PC-3 (cell line): ENCODE measurements around the gene PCYT1B. TPM values are rescaled to one million over a fixed set of nuclear protein-coding genes. Genes with fewer than 3 reads are reported as not detected.

ENCODE experiments used
- ATAC-seq: fragments of 200-7000 bp; cut with Tn5 transposase; 2 replicates; pipeline ENCODE4 v1.9.1; 2020; ENCODE audit warnings: mild to moderate bottlenecking, moderate library complexity
- BruUV-seq: library from RNA; stranded (reverse); fragments of 400-500 nt; replicated peaks from 2 replicates; lab custom pipeline; 2021; lab: Mats Ljungman, UMichigan
- CTCF ChIA-PET: fragments of 300-600 bp; sonication (Branson Sonifier 250); formaldehyde crosslinking; loops from one replicate; lab custom pipeline; 2022; ENCODE audit warnings: antibody characterized with exemption; lab: Charles Lee
- POLR2A ChIA-PET: fragments of 300-600 bp; sonication (Branson Sonifier 250); formaldehyde crosslinking; loops from one replicate; lab custom pipeline; 2022; ENCODE audit warnings: antibody characterized with exemption; ENCODE audit not compliant: unreplicated experiment; lab: Charles Lee
- DNase-seq: peaks from one replicate; pipeline ENCODE4 v3.0.0-alpha.2; 2015
- H2AFZ ChIP-seq: fragments of 300-600 bp; sonication (generic); 2 replicates; pipeline ENCODE4 v1.6.0; 2016; ENCODE audit warnings: antibody characterized with exemption, low read length
- H3F3A ChIP-seq: fragments of 300-600 bp; sonication (generic); one replicate; pipeline ENCODE4 v1.6.0; 2017; ENCODE audit warnings: antibody characterized with exemption, low read length, control low read depth, mild to moderate bottlenecking; ENCODE audit not compliant: unreplicated experiment
- H3K27ac ChIP-seq: fragments of 300-600 bp; sonication (generic); 2 replicates; pipeline ENCODE4 v1.5.1; 2016; ENCODE audit warnings: mild to moderate bottlenecking, low read length
- H3K27me3 ChIP-seq: fragments of 300-600 bp; sonication (generic); 2 replicates; pipeline ENCODE4 v1.6.1; 2016; ENCODE audit warnings: low read length, mixed read lengths
- H3K36me3 ChIP-seq: fragments of 300-600 bp; sonication (generic); 2 replicates; pipeline ENCODE4 v1.6.1; 2016; ENCODE audit warnings: low read depth, mixed run types, low read length, mixed read lengths
- H3K4me1 ChIP-seq: fragments of 300-600 bp; sonication (generic); 2 replicates; pipeline ENCODE4 v1.5.1; 2016; ENCODE audit warnings: low read length; ENCODE audit not compliant: insufficient read depth
- H3K4me2 ChIP-seq: fragments of 300-600 bp; sonication (generic); 2 replicates; pipeline ENCODE4 v1.6.0; 2016; ENCODE audit warnings: low read length
- H3K4me3 ChIP-seq: fragments of 300-600 bp; sonication (generic); 2 replicates; pipeline ENCODE4 v1.5.1; 2016; ENCODE audit warnings: mild to moderate bottlenecking, low read length, mixed read lengths
- H3K79me2 ChIP-seq: fragments of 300-600 bp; sonication (generic); 2 replicates; pipeline ENCODE4 v1.6.1; 2017; ENCODE audit warnings: low read length, mixed read lengths
- H3K9ac ChIP-seq: fragments of 300-600 bp; sonication (generic); 2 replicates; pipeline ENCODE4 v1.6.0; 2016; ENCODE audit warnings: mild to moderate bottlenecking, low read length
- H3K9me2 ChIP-seq: fragments of 300-600 bp; sonication (generic); replicated peaks from 2 replicates; pipeline ENCODE4 v1.6.1; 2016; ENCODE audit warnings: mixed run types, low read length, mixed read lengths
- H3K9me3 ChIP-seq: fragments of 300-600 bp; sonication (generic); 2 replicates; pipeline ENCODE4 v1.6.1; 2016; ENCODE audit warnings: low read length, mixed read lengths
- H4K20me1 ChIP-seq: fragments of 300-600 bp; sonication (generic); 2 replicates; pipeline ENCODE4 v1.6.1; 2016; ENCODE audit warnings: low read length, mixed read lengths
- EZH2 ChIP-seq: fragments of 300-600 bp; sonication (generic); IDR thresholded peaks from one replicate; pipeline ENCODE4 v1.6.1; 2017; ENCODE audit warnings: antibody characterized with exemption, mild to moderate bottlenecking, low read length; ENCODE audit not compliant: unreplicated experiment
- EZH2phosphoT487 ChIP-seq: fragments of 300-600 bp; sonication (generic); IDR thresholded peaks from 2 replicates; pipeline ENCODE4 v1.6.1; 2018; ENCODE audit warnings: mild to moderate bottlenecking, antibody characterized with exemption, low read length, borderline replicate concordance
- intact Hi-C: fragments of 100-400 bp; cut with micrococcal nuclease; formaldehyde crosslinking; loops from 2 replicates; pipeline ENCODE4 v1.9.0; 2023
- total RNA-seq: library from RNA; depleted of rRNA; stranded (reverse); fragments of >200 nt; gene quantifications from 2 replicates; pipeline ENCODE4 v1.2.3, GENCODE V29; 2014
- TF ChIP-seq, protein P1 (sequence below): fragments of 300-600 bp; sonication (generic); conservative IDR thresholded peaks from 2 replicates; pipeline ENCODE4 v1.5.1; 2017; ENCODE audit warnings: antibody characterized with exemption, low read depth, mild to moderate bottlenecking, low read length

PCYT1B gene
- total RNA-seq, 1 experiment from 2014 or later: not detected

DNA sequence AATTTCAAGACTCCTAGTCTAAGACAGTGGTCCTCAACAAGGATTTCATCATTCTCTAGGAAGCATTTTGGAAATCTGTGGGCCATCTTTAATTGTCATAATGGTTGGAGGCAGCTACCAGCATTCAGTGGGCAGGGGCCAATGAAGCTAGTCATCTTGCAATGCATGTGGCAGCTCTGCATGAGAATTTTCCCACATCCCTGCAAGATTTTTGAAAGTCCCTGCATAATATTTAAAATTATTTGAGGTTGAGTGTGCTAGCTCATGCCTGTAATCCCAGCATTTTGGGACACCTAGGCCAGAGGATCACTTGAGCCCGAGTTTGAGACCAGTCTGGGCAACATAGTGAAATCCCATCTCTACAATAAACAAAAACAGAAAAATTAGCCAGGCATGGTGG is 44.0 kb downstream of the PCYT1B start:
- no peak for TF ChIP-seq EZH2phosphoT487
- no peak for TF ChIP-seq EZH2
- TF ChIP-seq, protein P1, sequence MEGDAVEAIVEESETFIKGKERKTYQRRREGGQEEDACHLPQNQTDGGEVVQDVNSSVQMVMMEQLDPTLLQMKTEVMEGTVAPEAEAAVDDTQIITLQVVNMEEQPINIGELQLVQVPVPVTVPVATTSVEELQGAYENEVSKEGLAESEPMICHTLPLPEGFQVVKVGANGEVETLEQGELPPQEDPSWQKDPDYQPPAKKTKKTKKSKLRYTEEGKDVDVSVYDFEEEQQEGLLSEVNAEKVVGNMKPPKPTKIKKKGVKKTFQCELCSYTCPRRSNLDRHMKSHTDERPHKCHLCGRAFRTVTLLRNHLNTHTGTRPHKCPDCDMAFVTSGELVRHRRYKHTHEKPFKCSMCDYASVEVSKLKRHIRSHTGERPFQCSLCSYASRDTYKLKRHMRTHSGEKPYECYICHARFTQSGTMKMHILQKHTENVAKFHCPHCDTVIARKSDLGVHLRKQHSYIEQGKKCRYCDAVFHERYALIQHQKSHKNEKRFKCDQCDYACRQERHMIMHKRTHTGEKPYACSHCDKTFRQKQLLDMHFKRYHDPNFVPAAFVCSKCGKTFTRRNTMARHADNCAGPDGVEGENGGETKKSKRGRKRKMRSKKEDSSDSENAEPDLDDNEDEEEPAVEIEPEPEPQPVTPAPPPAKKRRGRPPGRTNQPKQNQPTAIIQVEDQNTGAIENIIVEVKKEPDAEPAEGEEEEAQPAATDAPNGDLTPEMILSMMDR: no peak
- intact Hi-C loops: no loop called here
- Histone ChIP-seq H3K36me3 (no peaks in the 10 kb centered on the region), H3K4me1 (no peaks in the 10 kb centered on the region), H4K20me1 (no peaks in the 10 kb centered on the region), H2AFZ (no peak overlapping the region), H3K9me2 (no peaks in the 10 kb centered on the region), H3K9me3 (no peaks in the 10 kb centered on the region), H3K9ac (no peak overlapping the region), H3K4me3 (no peak overlapping the region), H3K79me2 (no peaks in the 10 kb centered on the region), H3K4me2 (no peak overlapping the region), H3K27me3 (peaks cover 12% of the 10 kb centered on the region; the same call in 1 of the 2 replicates), H3F3A (no peaks in the 10 kb centered on the region), H3K27ac (no peak overlapping the region)
- ChIA-PET CTCF (no interaction called here), POLR2A (interaction anchor here (0.5 kb wide), 1 partner anchor 323 kb away, joined by 5 read pairs; no protein-coding TSS in a partner anchor)
- ATAC-seq (no peak), DNase-seq (no peak)
- no TSS peak for BruUV-seq

DNA sequence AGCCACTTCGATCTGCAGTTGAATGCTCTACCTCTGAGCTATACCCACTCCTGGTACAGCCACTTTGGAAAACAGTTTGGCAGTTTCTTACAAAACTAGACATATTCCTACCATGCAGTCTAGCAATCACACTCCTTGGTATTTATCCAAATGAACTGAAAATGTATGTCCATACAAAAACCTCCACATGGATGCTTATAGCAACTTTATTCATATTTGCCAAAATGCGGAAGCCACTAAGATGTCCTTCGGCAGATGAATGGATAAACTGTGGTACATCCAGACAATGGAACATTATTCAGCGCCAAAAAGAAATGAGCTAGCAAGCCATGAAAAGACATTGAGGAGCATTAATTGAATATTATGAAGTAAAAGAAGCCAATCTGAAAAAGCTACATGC is 45.3 kb downstream of the PCYT1B start:
- no peaks in the 10 kb centered on the region for H4K20me1 ChIP-seq
- no peaks in the 10 kb centered on the region for H3K9me2 ChIP-seq
- no peak overlapping the region for H3K4me3 ChIP-seq
- no peaks in the 10 kb centered on the region for H3K36me3 ChIP-seq
- H3K4me1 ChIP-seq: no peaks in the 10 kb centered on the region
- no peaks in the 10 kb centered on the region for H3F3A ChIP-seq
- no peak overlapping the region for H2AFZ ChIP-seq
- H3K27me3 ChIP-seq: peaks cover 7% of the 10 kb centered on the region; the same call in 1 of the 2 replicates
- ChIA-PET POLR2A (no interaction called here), CTCF (no interaction called here)
- intact Hi-C loops: no loop called here
- H3K9me3 ChIP-seq: no peaks in the 10 kb centered on the region
- no peak for ATAC-seq
- H3K27ac ChIP-seq: no peak overlapping the region
- TF ChIP-seq, protein P1: no peak
- TF ChIP-seq EZH2: no peak
- no peak for TF ChIP-seq EZH2phosphoT487
- no TSS peak for BruUV-seq
- no peak for DNase-seq
- no peak overlapping the region for H3K9ac ChIP-seq
- H3K79me2 ChIP-seq: no peaks in the 10 kb centered on the region
- H3K4me2 ChIP-seq: no peak overlapping the region

DNA sequence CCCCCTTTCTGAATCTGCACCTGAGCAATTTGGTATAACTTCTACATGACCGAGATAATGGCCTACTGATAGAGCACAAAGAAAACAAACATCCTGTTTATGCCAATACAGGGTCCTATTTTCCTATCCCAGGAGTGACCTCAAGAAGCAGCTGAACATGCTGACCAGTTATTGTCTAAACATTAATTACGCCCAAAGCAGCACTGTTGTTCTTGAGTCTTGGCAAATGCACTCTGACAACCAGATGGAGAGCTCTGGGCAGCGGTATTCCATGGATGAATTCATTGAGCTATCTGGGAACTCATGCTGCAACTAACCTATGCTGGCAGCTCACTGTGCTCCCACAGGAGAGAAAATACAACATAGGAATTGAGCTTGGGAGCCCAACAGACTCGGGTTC is 52.6 kb downstream of the PCYT1B start:
- Histone ChIP-seq H3K4me2 (no peak overlapping the region), H3K4me3 (no peak overlapping the region), H3K9me2 (no peaks in the 10 kb centered on the region), H3K9ac (no peak overlapping the region), H3K4me1 (no peaks in the 10 kb centered on the region), H4K20me1 (no peaks in the 10 kb centered on the region), H3K27ac (no peak overlapping the region), H3K36me3 (no peaks in the 10 kb centered on the region), H3K79me2 (no peaks in the 10 kb centered on the region), H2AFZ (no peak overlapping the region), H3K27me3 (peaks cover 6% of the 10 kb centered on the region; the same call in 1 of the 2 replicates), H3K9me3 (no peaks in the 10 kb centered on the region), H3F3A (no peaks in the 10 kb centered on the region)
- DNase-seq (no peak), ATAC-seq (no peak)
- intact Hi-C loops: no loop called here
- no TSS peak for BruUV-seq
- ChIA-PET POLR2A (no interaction called here), CTCF (no interaction called here)
- TF ChIP-seq, protein P1: no peak
- TF ChIP-seq EZH2: no peak
- no peak for TF ChIP-seq EZH2phosphoT487
